SK-N-SH (cell line): ENCODE data around the gene RB1. TPM values are rescaled to one million over a fixed set of nuclear protein-coding genes. Genes with fewer than 3 reads are reported as not detected.

Experiments used
- CTCF ChIA-PET: fragments of 300-600, 350-600 bp; formaldehyde crosslinking; extraction: SDS; loops from one replicate; lab custom pipeline; 2021; lab: Yijun Ruan, JAX
- POLR2A ChIA-PET: fragments of 350-600 bp; sonication (Branson Sonifier 250); formaldehyde crosslinking; extraction: SDS; loops from one replicate; lab custom pipeline; 2020; ENCODE audit warnings: antibody characterized with exemption, inconsistent platforms; lab: Yijun Ruan, JAX
- DNase-seq: peaks from one replicate; pipeline ENCODE4 v3.0.0; 2012
- H2AFZ ChIP-seq: fragments of 200-600 bp; sonication (generic); 2 replicates; pipeline ENCODE4 v1.8.1; 2016; ENCODE audit warnings: antibody characterized with exemption, mild to moderate bottlenecking, low read depth
- H3F3A ChIP-seq: fragments of 200-600 bp; sonication (generic); replicated peaks from 2 replicates; pipeline ENCODE3; 2016; ENCODE audit warnings: antibody characterized with exemption, mild to moderate bottlenecking; ENCODE audit not compliant: insufficient read depth
- H3K27ac ChIP-seq, 2 experiments: fragments of 200-500 bp in 1 of 2; fragments of 200-600 bp in 1 of 2; sonication (Bioruptor generic) in 1 of 2; sonication (generic), shearing (Covaris generic) in 1 of 2; 2 replicates each; pipeline versions ENCODE4 v1.5.1 to v1.6.1; 2014 to 2016; ENCODE audit warnings: low read depth in 2 of 2, inconsistent platforms in 1 of 2, low read length in 1 of 2, mild to moderate bottlenecking in 1 of 2, mixed read lengths in 1 of 2
- H3K27me3 ChIP-seq: fragments of 200-600 bp; sonication (generic), shearing (Covaris generic); 2 replicates; pipeline ENCODE4 v1.6.1; 2016; ENCODE audit warnings: mixed run types; ENCODE audit not compliant: insufficient read depth
- H3K36me3 ChIP-seq, 2 experiments: fragments of 200-500 bp in 1 of 2; fragments of 200-600 bp in 1 of 2; sonication (Bioruptor generic) in 1 of 2; sonication (generic) in 1 of 2; replicated peaks in 1 of 2; 2 replicates each; pipeline versions ENCODE3 to v1.5.1; 2014 to 2016; ENCODE audit warnings: low read length in 1 of 2, mild to moderate bottlenecking in 1 of 2; ENCODE audit not compliant: insufficient read depth in 2 of 2, control insufficient read depth in 1 of 2
- H3K4me1 ChIP-seq, 2 experiments: fragments of 200-500 bp in 1 of 2; fragments of 200-600 bp in 1 of 2; sonication (Bioruptor generic) in 1 of 2; sonication (generic), shearing (Covaris generic) in 1 of 2; 2 replicates each; pipeline versions ENCODE4 v1.5.1 to v1.6.1; 2014 to 2016; ENCODE audit warnings: low read depth in 1 of 2, low read length in 1 of 2, mixed run types in 1 of 2; ENCODE audit not compliant: insufficient read depth in 2 of 2, control insufficient read depth in 1 of 2
- H3K4me2 ChIP-seq: fragments of 200-600 bp; sonication (generic), shearing (Covaris generic); 2 replicates; pipeline ENCODE4 v1.6.1; 2017; ENCODE audit warnings: mixed run types
- H3K4me3 ChIP-seq, 2 experiments: fragments of 200-500 bp in 1 of 2; fragments of 200-600 bp in 1 of 2; sonication (Bioruptor generic) in 1 of 2; sonication (generic), shearing (Covaris generic) in 1 of 2; 2 replicates each; pipeline versions ENCODE4 v1.5.1 to v1.8.1; 2014 to 2016; ENCODE audit warnings: low read depth in 2 of 2, inconsistent platforms in 1 of 2, low read length in 1 of 2, mild to moderate bottlenecking in 1 of 2, mixed read lengths in 1 of 2, moderate library complexity in 1 of 2
- H3K79me2 ChIP-seq: fragments of 200-600 bp; sonication (generic); 2 replicates; pipeline ENCODE4 v1.8.1; 2017; ENCODE audit warnings: mild to moderate bottlenecking; ENCODE audit not compliant: insufficient read depth
- H3K9ac ChIP-seq: fragments of 200-600 bp; sonication (generic); 2 replicates; pipeline ENCODE4 v1.6.1; 2017; ENCODE audit warnings: mixed run types
- H3K9me2 ChIP-seq: fragments of 200-600 bp; sonication (generic); 2 replicates; pipeline ENCODE4 v1.6.1; 2017; ENCODE audit warnings: mixed run types
- H3K9me3 ChIP-seq: fragments of 200-600 bp; sonication (generic); 2 replicates; pipeline ENCODE4 v1.6.1; 2017; ENCODE audit warnings: mixed run types, mild to moderate bottlenecking, moderate library complexity
- H4K20me1 ChIP-seq: fragments of 200-600 bp; sonication (generic); 2 replicates; pipeline ENCODE4 v1.6.1; 2017; ENCODE audit warnings: mild to moderate bottlenecking, mixed run types; ENCODE audit not compliant: insufficient read depth
- CHD2 ChIP-seq: fragments of 150-350 bp; IDR thresholded peaks from 2 replicates; pipeline ENCODE4 v1.6.1; 2018; ENCODE audit warnings: low read length; ENCODE audit not compliant: partially characterized antibody
- ELF1 ChIP-seq: IDR thresholded peaks from 2 replicates; pipeline ENCODE4 v1.4.0; 2012
- FOSL2 ChIP-seq: IDR thresholded peaks from 2 replicates; pipeline ENCODE4 v1.4.0; 2012; ENCODE audit warnings: low read depth, mild to moderate bottlenecking, moderate library complexity, borderline replicate concordance
- FOXM1 ChIP-seq: IDR thresholded peaks from 2 replicates; pipeline ENCODE4 v1.4.0; 2012; ENCODE audit warnings: low read depth, mild to moderate bottlenecking
- GATA2 ChIP-seq: sonication (generic); formaldehyde crosslinking; IDR thresholded peaks from 2 replicates; pipeline ENCODE4 v1.5.0; 2020; ENCODE audit warnings: mild to moderate bottlenecking, missing genetic modification reagents
- JUND ChIP-seq: IDR thresholded peaks from 2 replicates; pipeline ENCODE4 v1.4.0; 2012
- MEF2A ChIP-seq: IDR thresholded peaks from 2 replicates; pipeline ENCODE4 v1.4.0; 2012; ENCODE audit warnings: low read depth, borderline replicate concordance
- NRF1 ChIP-seq: IDR thresholded peaks from 2 replicates; pipeline ENCODE4 v1.6.1; 2012; ENCODE audit warnings: low read depth, mild to moderate bottlenecking, low read length
- PBX3 ChIP-seq: IDR thresholded peaks from 2 replicates; pipeline ENCODE4; 2012
- RCOR1 ChIP-seq: fragments of 150-350 bp; IDR thresholded peaks from 2 replicates; pipeline ENCODE4 v1.6.1; 2017; ENCODE audit warnings: antibody characterized with exemption, low read length
- REST ChIP-seq: IDR thresholded peaks from 2 replicates; pipeline ENCODE4 v1.6.1; 2012; ENCODE audit warnings: mild to moderate bottlenecking, low read depth, low read length, moderate library complexity
- SIN3A ChIP-seq: IDR thresholded peaks from 2 replicates; pipeline ENCODE4 v1.6.1; 2012; ENCODE audit warnings: low read depth, mild to moderate bottlenecking, low read length, moderate library complexity, borderline replicate concordance
- SMC3 ChIP-seq: IDR thresholded peaks from 2 replicates; pipeline ENCODE4 v1.6.1; 2012; ENCODE audit warnings: low read depth, low read length, improper control_type of control experiment
- TCF12 ChIP-seq: IDR thresholded peaks from 2 replicates; pipeline ENCODE4 v1.4.0; 2012
- USF2 ChIP-seq: fragments of 150-350 bp; IDR thresholded peaks from 2 replicates; pipeline ENCODE4 v1.6.1; 2017; ENCODE audit warnings: antibody characterized with exemption, low read length, low read depth, borderline replicate concordance
- YY1 ChIP-seq: IDR thresholded peaks from 2 replicates; pipeline ENCODE4 v1.4.0; 2012; ENCODE audit warnings: low read depth, mild to moderate bottlenecking
- ZBTB33 ChIP-seq: IDR thresholded peaks from 2 replicates; pipeline ENCODE4 v1.4.0; 2012; ENCODE audit warnings: low read depth, borderline replicate concordance
- WGBS: methylation state at CpG from one replicate; pipeline ENCODE4 v1.1.6; 2017; ENCODE audit warnings: low lambda C conversion rate; 5-methylcytosine and 5-hydroxymethylcytosine counted together
- polyA plus RNA-seq, 3 experiments: library from polyadenylated mRNA; depleted of rRNA; stranded (reverse); fragments of >200 nt; gene quantifications; 2 replicates each; pipeline ENCODE4 v1.2.3, GENCODE V29; 2012
- TF ChIP-seq, protein P1 (sequence below): fragments of 150-350 bp; IDR thresholded peaks from 2 replicates; pipeline ENCODE4 v1.6.1; 2016; ENCODE audit warnings: mild to moderate bottlenecking, low read depth, low read length

Gene RB1
- polyA plus RNA-seq, 1 of the 3 experiments (the other 2 are of a cell fraction): 11.5 TPM

- Histone ChIP-seq H3K79me2 (no peaks in the 10 kb centered on the region), H3K4me1 (no peaks in the 10 kb centered on the region; a peak in 2 of 4 replicates), H3K9ac (no peak overlapping the region), H3K27me3 (no peaks in the 10 kb centered on the region), H3K27ac (no peak overlapping the region), H3K9me3 (no peaks in the 10 kb centered on the region; the same call in 1 of the 2 replicates), H2AFZ (no peak overlapping the region), H4K20me1 (no peaks in the 10 kb centered on the region), H3K9me2 (no peaks in the 10 kb centered on the region), H3F3A (peaks cover 8% of the 10 kb centered on the region), H3K4me2 (no peak overlapping the region), H3K4me3 (no peak overlapping the region), H3K36me3 (peaks cover 3 to 33% of the 10 kb centered on the region in 2 experiments)
- ChIA-PET POLR2A (no interaction called here), CTCF (no interaction called here)
- no peak for TF ChIP-seq PBX3
- no peak for TF ChIP-seq SMC3
- TF ChIP-seq YY1: no peak
- no peak for TF ChIP-seq REST
- TF ChIP-seq MEF2A: no peak
- TF ChIP-seq USF2: no peak
- 95% methylated on average over 5 of the region's 5 CpGs for WGBS
- no peak for DNase-seq
Measured at GRCh38 chr13:48410199-48410598, 106.6 kb downstream of the RB1 start.

DNA sequence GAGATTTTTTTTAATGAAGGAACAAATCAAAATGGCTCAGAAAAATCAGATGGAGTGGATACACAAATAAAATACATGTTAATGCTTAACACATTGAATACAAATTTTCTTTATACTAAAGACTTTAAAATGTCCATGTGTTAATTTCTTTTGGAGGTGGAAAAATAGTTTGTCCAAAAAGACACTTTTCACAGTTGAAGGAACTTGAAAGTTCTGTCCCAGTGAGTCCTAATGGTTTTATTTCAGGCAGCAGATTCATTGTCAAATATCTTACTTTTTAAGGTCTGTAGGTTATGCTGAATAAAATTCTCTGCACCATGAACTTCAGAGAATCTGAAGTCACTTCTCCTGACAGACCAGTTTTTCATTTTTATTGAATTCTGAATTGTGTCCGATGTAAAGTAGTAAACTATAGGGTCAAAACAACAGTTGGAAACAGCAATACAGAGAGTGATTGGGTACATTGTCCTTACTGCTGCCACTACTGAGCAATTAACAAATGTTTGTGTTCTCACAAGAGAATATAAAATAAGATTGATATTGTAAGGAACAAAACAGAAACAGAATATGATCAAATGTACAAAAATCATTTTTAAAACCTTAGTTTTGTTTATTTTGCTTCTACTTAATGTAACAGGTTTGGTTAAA, 107.7 kb downstream of the RB1 start:
- no peak overlapping the region for H2AFZ ChIP-seq
- H3K27me3 ChIP-seq: no peaks in the 10 kb centered on the region
- H3K27ac ChIP-seq: no peak overlapping the region
- no peaks in the 10 kb centered on the region for H3K9me2 ChIP-seq
- 84% methylated on average over 1 of the region's 1 CpG for WGBS
- ChIA-PET CTCF (no interaction called here), POLR2A (no interaction called here)
- DNase-seq: no peak
- H3K9me3 ChIP-seq: no peaks in the 10 kb centered on the region; the same call in 1 of the 2 replicates
- peaks cover 8% of the 10 kb centered on the region for H3F3A ChIP-seq
- no peak overlapping the region for H3K9ac ChIP-seq
- no peak overlapping the region for H3K4me2 ChIP-seq
- no peaks in the 10 kb centered on the region for H3K79me2 ChIP-seq
- H3K4me3 ChIP-seq: no peak overlapping the region
- H3K4me1 ChIP-seq: no peaks in the 10 kb centered on the region; a peak in 2 of 4 replicates
- no peaks in the 10 kb centered on the region for H4K20me1 ChIP-seq
- peaks cover 3 to 41% of the 10 kb centered on the region in 2 experiments for H3K36me3 ChIP-seq
- TF ChIP-seq FOXM1 (no peak), RCOR1 (no peak), JUND (no peak), GATA2 (CRISPR knock-in tag) (no peak), NRF1 (no peak), ZBTB33 (no peak), YY1 (no peak), ELF1 (no peak), MEF2A (no peak), SIN3A (no peak), FOSL2 (no peak), CHD2 (no peak), TCF12 (no peak), USF2 (no peak)
- TF ChIP-seq, protein P1, sequence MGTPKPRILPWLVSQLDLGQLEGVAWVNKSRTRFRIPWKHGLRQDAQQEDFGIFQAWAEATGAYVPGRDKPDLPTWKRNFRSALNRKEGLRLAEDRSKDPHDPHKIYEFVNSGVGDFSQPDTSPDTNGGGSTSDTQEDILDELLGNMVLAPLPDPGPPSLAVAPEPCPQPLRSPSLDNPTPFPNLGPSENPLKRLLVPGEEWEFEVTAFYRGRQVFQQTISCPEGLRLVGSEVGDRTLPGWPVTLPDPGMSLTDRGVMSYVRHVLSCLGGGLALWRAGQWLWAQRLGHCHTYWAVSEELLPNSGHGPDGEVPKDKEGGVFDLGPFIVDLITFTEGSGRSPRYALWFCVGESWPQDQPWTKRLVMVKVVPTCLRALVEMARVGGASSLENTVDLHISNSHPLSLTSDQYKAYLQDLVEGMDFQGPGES: no peak
